PFSK-1 (cell line): Measurements from ENCODE around the gene P3R3URF.

Experiments
- FOXP2 ChIP-seq: optimal IDR thresholded peaks from 2 replicates; pipeline ENCODE3; 2011; ENCODE audit warnings: borderline replicate concordance, control low read depth, inconsistent platforms; ENCODE audit not compliant: insufficient read depth; ENCODE audit errors: extremely low read length, extremely low read depth
- POLR2AphosphoS5 ChIP-seq: IDR thresholded peaks from 2 replicates; pipeline ENCODE4 v1.6.1; 2012; ENCODE audit warnings: low read depth, mild to moderate bottlenecking, control low read depth, low read length, moderate library complexity
- SIN3A ChIP-seq: IDR thresholded peaks from 2 replicates; pipeline ENCODE4 v1.6.1; 2012; ENCODE audit warnings: mild to moderate bottlenecking, low read length, moderate library complexity, borderline replicate concordance; ENCODE audit not compliant: insufficient read depth
- TAF1 ChIP-seq: IDR thresholded peaks from 2 replicates; pipeline ENCODE4 v1.6.1; 2012; ENCODE audit warnings: low read length, control low read depth, borderline replicate concordance; ENCODE audit not compliant: insufficient read depth
- TF ChIP-seq, protein P1 (sequence below), 2 experiments: IDR thresholded peaks; 2 replicates each; pipeline versions ENCODE4 v1.6.1 to v1.8.0; 2011 to 2012; ENCODE audit warnings: low read depth in 2 of 2, low read length in 2 of 2, control low read depth in 1 of 2, inconsistent platforms in 1 of 2, mild to moderate bottlenecking in 1 of 2, moderate library complexity in 1 of 2; ENCODE audit not compliant: insufficient read depth in 1 of 2

DNA sequence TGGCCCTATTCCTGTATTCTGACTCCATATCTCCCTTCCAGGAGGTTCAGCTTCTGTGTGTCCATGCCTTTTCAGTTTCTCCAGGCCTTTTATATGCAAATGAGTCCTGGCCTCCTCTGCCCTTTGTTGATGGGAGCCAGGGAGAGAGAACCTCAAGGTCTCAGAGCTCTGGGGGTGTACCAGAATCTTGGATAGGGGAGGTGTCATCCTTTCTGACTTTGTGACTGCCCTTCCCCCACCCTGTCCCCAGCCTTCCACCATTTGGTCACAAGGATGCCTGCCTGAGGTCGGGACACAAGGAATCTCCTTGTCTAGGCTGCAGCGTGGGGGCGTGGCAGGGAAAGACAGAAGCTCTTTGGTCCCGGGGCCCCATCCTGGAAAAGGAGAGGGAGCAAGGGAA lies 45.5 kb upstream of the P3R3URF start:
- TF ChIP-seq, protein P1, sequence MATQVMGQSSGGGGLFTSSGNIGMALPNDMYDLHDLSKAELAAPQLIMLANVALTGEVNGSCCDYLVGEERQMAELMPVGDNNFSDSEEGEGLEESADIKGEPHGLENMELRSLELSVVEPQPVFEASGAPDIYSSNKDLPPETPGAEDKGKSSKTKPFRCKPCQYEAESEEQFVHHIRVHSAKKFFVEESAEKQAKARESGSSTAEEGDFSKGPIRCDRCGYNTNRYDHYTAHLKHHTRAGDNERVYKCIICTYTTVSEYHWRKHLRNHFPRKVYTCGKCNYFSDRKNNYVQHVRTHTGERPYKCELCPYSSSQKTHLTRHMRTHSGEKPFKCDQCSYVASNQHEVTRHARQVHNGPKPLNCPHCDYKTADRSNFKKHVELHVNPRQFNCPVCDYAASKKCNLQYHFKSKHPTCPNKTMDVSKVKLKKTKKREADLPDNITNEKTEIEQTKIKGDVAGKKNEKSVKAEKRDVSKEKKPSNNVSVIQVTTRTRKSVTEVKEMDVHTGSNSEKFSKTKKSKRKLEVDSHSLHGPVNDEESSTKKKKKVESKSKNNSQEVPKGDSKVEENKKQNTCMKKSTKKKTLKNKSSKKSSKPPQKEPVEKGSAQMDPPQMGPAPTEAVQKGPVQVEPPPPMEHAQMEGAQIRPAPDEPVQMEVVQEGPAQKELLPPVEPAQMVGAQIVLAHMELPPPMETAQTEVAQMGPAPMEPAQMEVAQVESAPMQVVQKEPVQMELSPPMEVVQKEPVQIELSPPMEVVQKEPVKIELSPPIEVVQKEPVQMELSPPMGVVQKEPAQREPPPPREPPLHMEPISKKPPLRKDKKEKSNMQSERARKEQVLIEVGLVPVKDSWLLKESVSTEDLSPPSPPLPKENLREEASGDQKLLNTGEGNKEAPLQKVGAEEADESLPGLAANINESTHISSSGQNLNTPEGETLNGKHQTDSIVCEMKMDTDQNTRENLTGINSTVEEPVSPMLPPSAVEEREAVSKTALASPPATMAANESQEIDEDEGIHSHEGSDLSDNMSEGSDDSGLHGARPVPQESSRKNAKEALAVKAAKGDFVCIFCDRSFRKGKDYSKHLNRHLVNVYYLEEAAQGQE (IDR thresholded peaks at IDR 0.05; ENCODE audit: insufficient read depth in 1 of 2, low read depth in 2 of 2, low read length in 2 of 2) = no peak
- TF ChIP-seq POLR2AphosphoS5 (no peak), TAF1 (no peak), SIN3A (no peak), FOXP2 (no peak)
